ENCODE measurements around the gene ALPL. TPM values are rescaled to one million over a fixed set of nuclear protein-coding genes. Genes with fewer than 3 reads are reported as not detected.

ALPL gene
- total and polyA plus RNA-seq, 10 donors, result 19.5 to 222 (median 58.1) TPM

DNA sequence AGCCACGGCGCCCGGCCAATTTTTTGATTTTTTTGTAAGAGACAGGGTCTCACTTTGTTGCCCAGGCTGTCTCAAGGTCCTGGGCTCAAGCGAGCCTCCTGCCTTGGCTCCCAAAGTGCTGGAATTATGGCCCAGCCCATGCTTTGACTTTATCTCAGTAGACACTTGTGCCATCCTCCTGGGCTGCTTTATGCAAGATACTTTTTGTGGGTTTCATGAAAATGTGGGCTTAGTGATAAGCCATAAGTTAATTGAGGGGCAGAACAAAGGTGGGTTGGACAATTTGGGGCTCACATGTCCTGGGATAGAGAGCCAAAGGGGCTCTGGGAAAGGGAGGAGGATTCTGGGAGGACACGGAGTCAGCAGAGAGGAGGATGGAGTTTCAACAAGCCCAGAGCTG, 22.0 kb downstream of the ALPL start:
- intact Hi-C loops (cut with DNase I; ENCODE audit: low total_unique reads), result no loop called here
- H3K9me3 ChIP-seq, result no peaks in the 10 kb centered on the region
- no peak overlapping the region for H3K27ac ChIP-seq
- H3K4me3 ChIP-seq, result no peak overlapping the region
- no peaks in the 10 kb centered on the region for H3K36me3 ChIP-seq
- no peak for DNase-seq
- peaks cover 0 to 28% (median 13%) of the 10 kb centered on the region in 6 donors for H3K4me1 ChIP-seq
- WGBS, 5 donors, result 87 to 98% (median 94%) methylated on average over 5 of the region's 5 CpGs
- TF ChIP-seq CTCF (IDR thresholded peaks at IDR 0.05 in 8 of 11, conservative IDR thresholded peaks at IDR 0.05 in 3 of 11), result no peak
- no peak for TF ChIP-seq POLR2A (IDR thresholded peaks at IDR 0.05)
- TF ChIP-seq POLR2AphosphoS5 (IDR thresholded peaks at IDR 0.05), result no peak
- H3K27me3 ChIP-seq (replicated peaks in 1 of 7), result peaks cover 0 to 9% (median 0%) of the 10 kb centered on the region in 7 donors

DNA sequence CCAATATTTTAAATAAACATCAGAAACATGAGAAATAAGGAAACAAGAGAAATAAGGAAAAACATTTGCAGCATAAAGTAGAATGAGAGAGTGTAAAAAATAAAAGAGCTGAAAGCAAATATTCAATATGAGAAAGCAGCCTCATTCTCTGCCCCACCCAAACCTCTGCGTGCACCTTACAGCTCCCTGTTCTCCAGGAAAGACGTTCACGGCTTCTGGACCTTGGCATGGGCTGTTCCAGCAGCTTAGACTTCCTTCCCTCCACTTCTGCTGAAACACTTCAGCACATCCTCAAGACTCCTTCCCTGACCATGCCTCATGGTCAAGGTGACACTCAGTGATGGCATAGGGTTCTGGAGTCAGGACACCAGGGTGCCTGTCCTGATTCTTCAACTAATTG, 23.3 kb downstream of the ALPL start:
- WGBS, 5 donors, result 62 to 73% (median 71%) methylated on average over 3 of the region's 3 CpGs
- H3K9me3 ChIP-seq, result no peaks in the 10 kb centered on the region
- H3K27me3 ChIP-seq (replicated peaks in 1 of 7), result peaks cover 0 to 12% (median 0%) of the 10 kb centered on the region in 7 donors
- intact Hi-C loops (cut with DNase I; ENCODE audit: low total_unique reads), result no loop called here
- peaks cover 0 to 36% (median 17%) of the 10 kb centered on the region in 6 donors for H3K4me1 ChIP-seq
- H3K4me3 ChIP-seq, result no peak overlapping the region
- no peak overlapping the region for H3K27ac ChIP-seq
- DNase-seq, result no peak
- no peak for TF ChIP-seq POLR2AphosphoS5 (IDR thresholded peaks at IDR 0.05)
- TF ChIP-seq POLR2A (IDR thresholded peaks at IDR 0.05), result no peak
- TF ChIP-seq CTCF (IDR thresholded peaks at IDR 0.05 in 8 of 11, conservative IDR thresholded peaks at IDR 0.05 in 3 of 11), result no peak
- no peaks in the 10 kb centered on the region for H3K36me3 ChIP-seq

DNA sequence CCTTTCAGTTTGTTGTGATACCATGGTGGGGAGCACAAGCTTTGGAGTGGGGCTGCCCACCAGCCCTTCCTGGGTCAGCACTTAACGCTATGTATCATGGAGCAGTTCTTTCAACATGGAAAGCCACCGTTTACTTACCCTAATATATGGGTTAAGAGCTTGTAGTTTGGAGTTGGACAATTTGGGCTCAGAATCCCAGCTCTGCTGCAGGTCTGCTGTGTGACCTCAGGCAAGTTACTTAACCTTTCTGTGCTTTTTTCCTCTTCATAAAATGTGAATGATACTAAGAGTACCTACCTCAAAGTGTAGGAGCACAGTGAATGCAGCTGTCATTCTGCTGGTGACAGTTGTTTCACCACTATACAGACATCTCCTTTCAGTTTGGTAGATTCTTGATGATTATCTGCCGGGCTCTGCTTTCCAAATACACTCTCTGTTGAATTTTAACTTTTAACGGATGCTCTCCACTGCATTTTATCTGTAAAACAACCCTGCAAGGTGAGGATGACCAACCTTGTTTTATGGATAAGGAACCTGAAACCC, 23.8 kb downstream of the ALPL start:
- Histone ChIP-seq H3K27ac (no peak overlapping the region), H3K4me3 (no peak overlapping the region), H3K36me3 (no peaks in the 10 kb centered on the region), H3K4me1 (peaks cover 0 to 41% (median 23%) of the 10 kb centered on the region in 6 donors), H3K9me3 (no peaks in the 10 kb centered on the region), H3K27me3 (replicated peaks in 1 of 7) (peaks cover 0 to 17% (median 0%) of the 10 kb centered on the region in 7 donors)
- intact Hi-C loops (cut with DNase I; ENCODE audit: low total_unique reads), result no loop called here
- TF ChIP-seq CTCF (IDR thresholded peaks at IDR 0.05 in 8 of 11, conservative IDR thresholded peaks at IDR 0.05 in 3 of 11) (no peak), POLR2A (IDR thresholded peaks at IDR 0.05) (no peak), POLR2AphosphoS5 (IDR thresholded peaks at IDR 0.05) (no peak)
- 88 to 92% (median 88%) methylated on average over 4 of the region's 4 CpGs for WGBS, 5 donors
- no peak for DNase-seq

DNA sequence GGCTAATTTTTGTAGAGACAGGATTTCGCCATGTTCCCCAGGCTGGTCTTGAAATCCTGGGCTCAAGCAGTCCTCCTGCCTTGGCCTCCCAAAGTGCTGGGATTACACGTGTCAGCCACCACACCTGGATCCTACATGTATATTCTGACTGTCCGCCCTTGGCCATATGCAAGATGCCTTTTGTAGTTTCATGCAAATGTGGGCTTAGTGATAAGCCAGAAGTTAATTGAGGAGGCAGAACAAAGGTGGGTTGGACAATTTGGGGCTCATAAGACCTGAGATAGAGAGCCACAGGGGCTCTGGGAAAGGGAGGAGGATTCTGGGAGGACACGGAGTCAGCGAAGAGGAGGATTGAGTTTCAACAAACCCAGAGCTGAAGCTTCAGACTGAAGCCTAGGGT, 24.9 kb downstream of the ALPL start:
- TF ChIP-seq POLR2A (IDR thresholded peaks at IDR 0.05) (no peak), POLR2AphosphoS5 (IDR thresholded peaks at IDR 0.05) (no peak)
- WGBS, 5 donors, result 87 to 96% (median 89%) methylated on average over 5 of the region's 5 CpGs
- H3K4me3 ChIP-seq, result no peak overlapping the region
- no peaks in the 10 kb centered on the region for H3K9me3 ChIP-seq
- peaks cover 0 to 23% (median 0%) of the 10 kb centered on the region in 7 donors for H3K27me3 ChIP-seq (replicated peaks in 1 of 7)
- intact Hi-C loops (cut with DNase I; ENCODE audit: low total_unique reads), result no loop called here
- H3K4me1 ChIP-seq, result peaks cover 6 to 52% (median 31%) of the 10 kb centered on the region in 6 donors
- DNase-seq, result no peak
- peak overlapping the region in 2 of 8 donors; percentile 85 to 89 for H3K27ac ChIP-seq
- H3K36me3 ChIP-seq, result no peaks in the 10 kb centered on the region
